ENCODE results near the gene CNTNAP2.

DNA sequence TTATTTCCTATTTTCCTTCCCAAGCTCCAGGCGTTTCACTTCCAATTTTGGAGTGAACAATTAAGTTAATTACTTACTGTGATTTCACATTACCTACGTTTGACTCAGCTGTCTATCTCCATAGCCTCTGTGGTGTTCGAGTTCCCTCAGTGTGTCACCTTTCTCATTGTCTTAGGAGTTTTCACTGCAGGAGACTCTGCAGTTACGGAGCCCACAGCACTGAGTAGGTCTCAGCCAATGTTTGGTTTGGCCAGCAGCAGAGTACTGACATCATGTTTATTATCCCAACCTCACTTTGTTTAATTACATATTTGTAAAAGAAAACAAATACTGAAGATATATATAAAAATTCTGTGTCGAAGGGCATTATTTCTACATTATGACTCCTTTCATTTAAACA is 1123.9 kb downstream of the CNTNAP2 start:
- no peak for TF ChIP-seq MYC (IDR thresholded peaks at IDR 0.05; ENCODE audit: low read depth, low read length)
- no peak for TF ChIP-seq MYC (CRISPR knock-in tag; IDR thresholded peaks at IDR 0.05; ENCODE audit: borderline replicate concordance, low read depth)
- no peak for TF ChIP-seq USF1 (CRISPR knock-in tag; IDR thresholded peaks at IDR 0.05)
- no peak for TF ChIP-seq SP2 (IDR thresholded peaks at IDR 0.05; ENCODE audit: extremely low read depth, low read depth, low read length, poor library complexity, severe bottlenecking)
- TF ChIP-seq SIN3A (IDR thresholded peaks at IDR 0.05; ENCODE audit: borderline replicate concordance in 2 of 2, control insufficient read depth in 1 of 2, low read depth in 2 of 2, low read length in 2 of 2) = no peak
- TF ChIP-seq POLR2A (conservative IDR thresholded peaks at IDR 0.05) = no peak
